ENCODE measurements around the gene SLC16A5. TPM values are rescaled to one million over a fixed set of nuclear protein-coding genes. Genes with fewer than 3 reads are reported as not detected.

SLC16A5 gene
- polyA plus RNA-seq, 1 donor (not counting 4 experiments of a cell fraction or from before 2014, with no cell fraction given), result 3.5 TPM

- Histone ChIP-seq H3K36me3 (ENCODE audit: control insufficient read depth in 2 of 2, extremely low read depth in 1 of 2, insufficient read depth in 2 of 2, low read length in 2 of 2) (peaks cover 26 to 38% of the 10 kb centered on the region in 2 experiments), H3K4me2 (ENCODE audit: control insufficient read depth, extremely low read depth, insufficient read depth, low read depth, low read length) (no peak overlapping the region), H2AFZ (ENCODE audit: control insufficient read depth, low read length) (no peak overlapping the region), H3K9me3 (ENCODE audit: control insufficient read depth, low read depth, low read length) (no peaks in the 10 kb centered on the region), H3K4me1 (ENCODE audit: control insufficient read depth, extremely low read depth, insufficient read depth, low read length) (no peaks in the 10 kb centered on the region), H3K27ac (ENCODE audit: control insufficient read depth, insufficient read depth, low read length) (no peak overlapping the region), H3K9me1 (ENCODE audit: control insufficient read depth, extremely low read depth, insufficient read depth, low read length) (no peaks in the 10 kb centered on the region), H3K79me2 (ENCODE audit: control insufficient read depth, insufficient read depth, low read length) (no peaks in the 10 kb centered on the region), H3K4me3 (ENCODE audit: control insufficient read depth in 2 of 3, extremely low read depth in 1 of 3, insufficient read depth in 2 of 3, low read depth in 1 of 3, low read length in 3 of 3) (no peak overlapping the region), H3K27me3 (ENCODE audit: control insufficient read depth, extremely low read depth, insufficient read depth, low read length) (no peaks in the 10 kb centered on the region), H3K9ac (ENCODE audit: control insufficient read depth, extremely low read depth, insufficient read depth, low read length) (no peak overlapping the region), H4K20me1 (ENCODE audit: control insufficient read depth, extremely low read depth, insufficient read depth, low read length) (no peaks in the 10 kb centered on the region)
- dilution Hi-C loops (cut with MboI; ENCODE audit: extremely low pct_ligation_motif_present, low sequenced_read_pairs), result no loop called here
- no peak for TF ChIP-seq EZH2 (IDR thresholded peaks at IDR 0.05; ENCODE audit: low read length)
- TF ChIP-seq CTCF (optimal IDR thresholded peaks at IDR 0.05 in 1 of 3, IDR thresholded peaks at IDR 0.05 in 1 of 3, conservative IDR thresholded peaks at IDR 0.05 in 1 of 3; ENCODE audit: extremely low read depth in 1 of 3, insufficient read depth in 2 of 3, low read length in 3 of 3), result no peak
- no peak for FAIRE-seq
- DNase-seq (ENCODE audit: low read depth, low spot score), result no peak
Observed at GRCh38 chr17:75063201-75063600, 24.6 kb upstream of the SLC16A5 start.

GRCh38 chr17:75063626-75064025 is 24.1 kb upstream of the SLC16A5 start:
- Histone ChIP-seq H3K36me3 (ENCODE audit: control insufficient read depth in 2 of 2, extremely low read depth in 1 of 2, insufficient read depth in 2 of 2, low read length in 2 of 2) (peaks cover 26 to 38% of the 10 kb centered on the region in 2 experiments), H3K27me3 (ENCODE audit: control insufficient read depth, extremely low read depth, insufficient read depth, low read length) (no peaks in the 10 kb centered on the region), H3K9ac (ENCODE audit: control insufficient read depth, extremely low read depth, insufficient read depth, low read length) (no peak overlapping the region), H3K4me1 (ENCODE audit: control insufficient read depth, extremely low read depth, insufficient read depth, low read length) (no peaks in the 10 kb centered on the region), H4K20me1 (ENCODE audit: control insufficient read depth, extremely low read depth, insufficient read depth, low read length) (no peaks in the 10 kb centered on the region), H3K9me3 (ENCODE audit: control insufficient read depth, low read depth, low read length) (no peaks in the 10 kb centered on the region), H2AFZ (ENCODE audit: control insufficient read depth, low read length) (no peak overlapping the region), H3K79me2 (ENCODE audit: control insufficient read depth, insufficient read depth, low read length) (no peaks in the 10 kb centered on the region), H3K9me1 (ENCODE audit: control insufficient read depth, extremely low read depth, insufficient read depth, low read length) (no peaks in the 10 kb centered on the region), H3K4me2 (ENCODE audit: control insufficient read depth, extremely low read depth, insufficient read depth, low read depth, low read length) (no peak overlapping the region), H3K4me3 (ENCODE audit: control insufficient read depth in 2 of 3, extremely low read depth in 1 of 3, insufficient read depth in 2 of 3, low read depth in 1 of 3, low read length in 3 of 3) (no peak overlapping the region), H3K27ac (ENCODE audit: control insufficient read depth, insufficient read depth, low read length) (no peak overlapping the region)
- dilution Hi-C loops (cut with MboI; ENCODE audit: extremely low pct_ligation_motif_present, low sequenced_read_pairs), result no loop called here
- TF ChIP-seq EZH2 (IDR thresholded peaks at IDR 0.05; ENCODE audit: low read length) (no peak), CTCF (optimal IDR thresholded peaks at IDR 0.05 in 1 of 3, IDR thresholded peaks at IDR 0.05 in 1 of 3, conservative IDR thresholded peaks at IDR 0.05 in 1 of 3; ENCODE audit: extremely low read depth in 1 of 3, insufficient read depth in 2 of 3, low read length in 3 of 3) (no peak)
- no peak for FAIRE-seq
- DNase-seq (ENCODE audit: low read depth, low spot score), result no peak
